H1 (cell line): ENCODE results near the gene IFNA17. TPM values are rescaled to one million over a fixed set of nuclear protein-coding genes. Genes with fewer than 3 reads are reported as not detected.
"Not testable (repeated sequence)": the region's sequence is repeated elsewhere in the genome, so short reads cannot be mapped to it uniquely, and the experiment has no call there.

Experiments
- CTCF ChIA-PET: fragments of 300-600 bp; sonication (Branson Sonifier 250); formaldehyde crosslinking; loops from one replicate; lab custom pipeline; 2021; ENCODE audit not compliant: partially characterized antibody; lab: Charles Lee
- POLR2A ChIA-PET: fragments of 300-600 bp; sonication (Branson Sonifier 250); formaldehyde crosslinking; loops from one replicate; lab custom pipeline; 2021; ENCODE audit warnings: inconsistent platforms; ENCODE audit not compliant: partially characterized antibody; lab: Charles Lee
- DNase-seq, 2 experiments: peaks; one replicate each; pipeline versions ENCODE4 v3.0.0 to v3.0.0-alpha.2; 2010 to 2022; ENCODE audit warnings: low spot score in 2 of 2, low read depth in 1 of 2, mixed read lengths in 1 of 2
- FAIRE-seq: peaks from 2 replicates; lab custom pipeline; 2011; peaks lifted over from hg19 to GRCh38; lab: Jason Lieb, UNC
- H2AFZ ChIP-seq: 2 replicates; pipeline ENCODE4 v1.8.1; 2012; ENCODE audit warnings: low read length, inconsistent platforms
- H2AK5ac ChIP-seq: 2 replicates; pipeline ENCODE4 v1.6.1; 2013; ENCODE audit warnings: low read depth, low read length
- H2BK120ac ChIP-seq: replicated peaks from 2 replicates; pipeline ENCODE3; 2013; ENCODE audit warnings: low read depth, low read length, inconsistent platforms
- H2BK12ac ChIP-seq: 2 replicates; pipeline ENCODE4 v1.6.1; 2013; ENCODE audit warnings: low read depth, low read length
- H2BK15ac ChIP-seq: 2 replicates; pipeline ENCODE4 v1.6.1; 2013; ENCODE audit warnings: low read length
- H2BK20ac ChIP-seq: 2 replicates; pipeline ENCODE4 v1.6.1; 2013; ENCODE audit warnings: low read length
- H2BK5ac ChIP-seq: 2 replicates; pipeline ENCODE4 v1.6.1; 2013; ENCODE audit warnings: low read depth, low read length
- H3K14ac ChIP-seq: 2 replicates; pipeline ENCODE4 v1.6.1; 2013; ENCODE audit warnings: inconsistent platforms; ENCODE audit not compliant: insufficient read length
- H3K18ac ChIP-seq: 2 replicates; pipeline ENCODE4 v1.6.1; 2013; ENCODE audit warnings: low read length; ENCODE audit errors: extremely low read depth
- H3K23ac ChIP-seq: 2 replicates; pipeline ENCODE4 v1.6.1; 2013; ENCODE audit warnings: inconsistent platforms; ENCODE audit not compliant: insufficient read length
- H3K23me2 ChIP-seq: 2 replicates; pipeline ENCODE4 v1.6.1; 2013; ENCODE audit warnings: low read depth, low read length
- H3K27ac ChIP-seq: 2 replicates; pipeline ENCODE4 v1.6.1; 2011; ENCODE audit warnings: low read depth, low read length, inconsistent platforms
- H3K27me3 ChIP-seq, 4 experiments: replicated peaks in 1 of 4; 1 replicate in 1 of 4; 2 replicates in 3 of 4; pipeline versions ENCODE4 v1.6.1 to v1.8.1; 2011 to 2013; ENCODE audit warnings: low read length in 3 of 4, mild to moderate bottlenecking in 3 of 4, inconsistent platforms in 2 of 4, mixed read lengths in 2 of 4, moderate library complexity in 1 of 4; ENCODE audit not compliant: control insufficient read depth in 3 of 4, insufficient read depth in 3 of 4; ENCODE audit errors: extremely low read depth in 1 of 4
- H3K36me3 ChIP-seq, 4 experiments: 2 replicates each; pipeline versions ENCODE4 v1.6.1 to v1.8.1; 2011 to 2013; ENCODE audit warnings: mild to moderate bottlenecking in 4 of 4, low read length in 3 of 4, moderate library complexity in 2 of 4, control low read depth in 1 of 4, inconsistent platforms in 1 of 4; ENCODE audit not compliant: insufficient read depth in 4 of 4, control insufficient read depth in 2 of 4
- H3K4ac ChIP-seq: replicated peaks from 2 replicates; pipeline ENCODE3; 2013; ENCODE audit warnings: low read length, low read depth, mixed read lengths, inconsistent platforms; ENCODE audit not compliant: insufficient read length
- H3K4me1 ChIP-seq, 4 experiments: replicated peaks in 1 of 4; 1 replicate in 1 of 4; 2 replicates in 3 of 4; pipeline versions ENCODE4 v1.6.1 to v1.8.1; 2011 to 2013; ENCODE audit warnings: low read length in 3 of 4, inconsistent platforms in 2 of 4, mixed read lengths in 1 of 4; ENCODE audit not compliant: insufficient read depth in 4 of 4, control insufficient read depth in 3 of 4
- H3K4me2 ChIP-seq, 2 experiments: 2 replicates each; pipeline versions ENCODE4 v1.6.1 to v1.8.1; 2011 to 2013; ENCODE audit warnings: low read depth in 2 of 2, low read length in 2 of 2, control low read depth in 1 of 2, inconsistent platforms in 1 of 2, mild to moderate bottlenecking in 1 of 2; ENCODE audit not compliant: insufficient read depth in 1 of 2
- H3K4me3 ChIP-seq, 4 experiments: fragments of 200-600, 300-600 bp in 1 of 4; sonication (generic), shearing (Covaris generic), sonication (Bioruptor Twin) in 1 of 4; 2 replicates each; pipeline versions ENCODE4 v1.5.1 to v1.8.1; 2011 to 2016; ENCODE audit warnings: low read length in 4 of 4, low read depth in 3 of 4, control low read depth in 2 of 4, inconsistent platforms in 2 of 4, mild to moderate bottlenecking in 2 of 4, mixed read lengths in 1 of 4, moderate library complexity in 1 of 4; ENCODE audit not compliant: insufficient read depth in 2 of 4; ENCODE audit errors: extremely low read depth in 1 of 4
- H3K56ac ChIP-seq: replicated peaks from 2 replicates; pipeline ENCODE3; 2013; ENCODE audit warnings: low read depth, mild to moderate bottlenecking, mixed read lengths, low read length, inconsistent platforms; ENCODE audit not compliant: insufficient read length
- H3K79me1 ChIP-seq: 2 replicates; pipeline ENCODE4 v1.6.1; 2013; ENCODE audit warnings: low read depth, low read length, control low read depth
- H3K79me2 ChIP-seq, 2 experiments: 2 replicates each; pipeline versions ENCODE4 v1.6.1 to v1.8.1; 2012 to 2013; ENCODE audit warnings: low read length in 2 of 2, mild to moderate bottlenecking in 2 of 2, inconsistent platforms in 1 of 2; ENCODE audit not compliant: insufficient read depth in 2 of 2, control insufficient read depth in 1 of 2
- H3K9ac ChIP-seq, 4 experiments: replicated peaks in 1 of 4; 1 replicate in 1 of 4; 2 replicates in 3 of 4; pipeline versions ENCODE4 v1.6.1 to v1.8.1; 2011 to 2013; ENCODE audit warnings: low read depth in 3 of 4, low read length in 3 of 4, control low read depth in 2 of 4, mild to moderate bottlenecking in 2 of 4, moderate library complexity in 2 of 4, inconsistent platforms in 1 of 4; ENCODE audit errors: extremely low read depth in 1 of 4
- H3K9me3 ChIP-seq, 2 experiments: 2 replicates each; pipeline versions ENCODE4 v1.6.1 to v1.8.1; 2012 to 2013; ENCODE audit warnings: mild to moderate bottlenecking in 2 of 2, moderate library complexity in 2 of 2, control low read depth in 1 of 2, inconsistent platforms in 1 of 2, low read depth in 1 of 2, low read length in 1 of 2, mixed read lengths in 1 of 2; ENCODE audit not compliant: insufficient read depth in 2 of 2
- H4K20me1 ChIP-seq, 2 experiments: replicated peaks in 1 of 2; 2 replicates each; pipeline versions ENCODE3 to v1.8.1; 2011 to 2013; ENCODE audit warnings: inconsistent platforms in 2 of 2, low read length in 2 of 2, mild to moderate bottlenecking in 1 of 2; ENCODE audit not compliant: insufficient read depth in 2 of 2, control insufficient read depth in 1 of 2
- H4K5ac ChIP-seq: 2 replicates; pipeline ENCODE4 v1.6.1; 2013; ENCODE audit warnings: low read length, low read depth, mixed read lengths, inconsistent platforms; ENCODE audit not compliant: insufficient read length
- H4K8ac ChIP-seq: 2 replicates; pipeline ENCODE4 v1.8.0; 2013; ENCODE audit warnings: mild to moderate bottlenecking, moderate library complexity, low read length, inconsistent platforms; ENCODE audit not compliant: insufficient read depth; ENCODE audit errors: extremely low read depth
- H4K91ac ChIP-seq: replicated peaks from 2 replicates; pipeline ENCODE3; 2013; ENCODE audit warnings: low read length, mixed read lengths, inconsistent platforms; ENCODE audit not compliant: insufficient read length
- WGBS, 2 experiments: shearing (Covaris generic) in 1 of 2; methylation state at CpG; one replicate each; pipeline versions ENCODE4 v1.1.6 to v1.1.7; 2013 to 2015; ENCODE audit warnings: low lambda C conversion rate in 2 of 2, mixed read lengths in 2 of 2, inconsistent platforms in 1 of 2, low coverage in 1 of 2, missing lambda C conversion rate in 1 of 2; ENCODE audit not compliant: insufficient replicate concordance in 2 of 2, insufficient coverage in 1 of 2, insufficient read length in 1 of 2; ENCODE audit errors: extremely low coverage in 1 of 2, missing lambda C conversion rate in 1 of 2; 5-methylcytosine and 5-hydroxymethylcytosine counted together
- polyA plus RNA-seq, 7 experiments: library from polyadenylated mRNA; depleted of rRNA in 3 of 7; stranded (reverse) in 5 of 7; unstranded in 2 of 7; fragments of >200 nt in 5 of 7; fragments of 200-250 nt in 2 of 7; gene quantifications; 1 replicate in 5 of 7; 2 replicates in 1 of 7; 4 replicates in 1 of 7; pipeline versions ENCODE4 v1.2.1 to v1.2.3, GENCODE V29; 2011 to 2013; ENCODE audit warnings: missing spikeins in 2 of 7, mixed read lengths in 2 of 7
- total RNA-seq: library from RNA; stranded (reverse); fragmentation: NEBNext Ultra II Directional; extraction: Animal tissue kit (Norgen Biotek cat#: 25700); gene quantifications from 2 replicates; pipeline ENCODE4 v1.2.1, GENCODE V29; 2021

The IFNA17 gene
- total and polyA plus RNA-seq, 2 of the 8 experiments (the other 6 are each of a cell fraction or from before 2014, with no cell fraction given), result not detected

GRCh38 chr9:21212160-21212559, 15.9 kb downstream of the IFNA17 start:
- POLR2A ChIA-PET, H2AK5ac ChIP-seq, H3K4ac ChIP-seq, H3K9ac ChIP-seq, H3K27me3 ChIP-seq, H2AFZ ChIP-seq, H3K4me2 ChIP-seq, H3K23ac ChIP-seq, DNase-seq, H2BK12ac ChIP-seq, H3K9me3 ChIP-seq, H3K27ac ChIP-seq, H3K56ac ChIP-seq, H3K79me2 ChIP-seq, H4K20me1 ChIP-seq, H2BK20ac ChIP-seq, H3K4me3 ChIP-seq, FAIRE-seq, H3K23me2 ChIP-seq, H3K14ac ChIP-seq, H3K18ac ChIP-seq, H4K8ac ChIP-seq, H2BK5ac ChIP-seq, H3K79me1 ChIP-seq, H2BK15ac ChIP-seq, H2BK120ac ChIP-seq, H3K36me3 ChIP-seq, H4K91ac ChIP-seq, H4K5ac ChIP-seq, H3K4me1 ChIP-seq: not testable (repeated sequence)
- CTCF ChIA-PET, result interaction anchor here (1.1 to 3.5 kb wide), 9 partner anchors 15 to 576 kb away, joined by 3 to 19 read pairs (median 4); partner anchors contain the start of gene IFNA4
- 45% methylated on average over 2 of the region's 2 CpGs; no CpG with 5 or more reads in 1 of the 2 experiments for WGBS, 2 experiments

DNA sequence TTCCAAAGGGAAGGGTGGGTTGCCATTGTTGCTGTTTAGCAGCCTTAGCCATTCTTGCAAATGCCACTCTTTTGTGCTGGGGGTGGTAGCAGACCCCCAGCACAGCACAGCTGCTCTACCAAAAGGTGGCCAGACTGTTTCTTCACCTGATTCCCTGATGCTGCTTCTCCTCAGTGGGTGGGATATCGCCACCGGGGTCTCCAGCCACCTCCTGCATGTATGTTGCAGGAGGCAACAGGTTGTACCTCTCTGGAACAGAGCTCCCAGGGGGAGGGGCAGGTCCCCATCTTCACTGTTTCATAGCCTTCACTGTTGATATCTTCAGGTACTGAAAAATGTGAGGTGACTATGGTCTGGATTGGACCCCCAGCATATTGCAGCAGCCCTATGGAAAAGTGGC, 17.2 kb downstream of the IFNA17 start:
- H3K4me1 ChIP-seq, H2BK15ac ChIP-seq, H4K8ac ChIP-seq, H4K91ac ChIP-seq, DNase-seq, H2AFZ ChIP-seq, H3K9ac ChIP-seq, H2BK5ac ChIP-seq, H3K79me2 ChIP-seq, H3K18ac ChIP-seq, H4K20me1 ChIP-seq, H3K23ac ChIP-seq, H3K4me3 ChIP-seq, H3K23me2 ChIP-seq, H3K79me1 ChIP-seq, H3K27me3 ChIP-seq, H3K4ac ChIP-seq, H2BK20ac ChIP-seq, H4K5ac ChIP-seq, H3K27ac ChIP-seq, H2BK12ac ChIP-seq, H2AK5ac ChIP-seq, H2BK120ac ChIP-seq, H3K9me3 ChIP-seq, FAIRE-seq, H3K14ac ChIP-seq, H3K4me2 ChIP-seq, H3K56ac ChIP-seq, H3K36me3 ChIP-seq: not testable (repeated sequence)
- WGBS, 2 experiments, result 89% methylated on average over 2 of the region's 2 CpGs; no CpG with 5 or more reads in 1 of the 2 experiments
- ChIA-PET CTCF (interaction anchor here (1.1 to 3.5 kb wide), 3 partner anchors 14 to 580 kb away, joined by 3 to 19 read pairs (median 3); no protein-coding TSS in a partner anchor), POLR2A (interaction anchor here (1.4 kb wide), 1 partner anchor 593 kb away, joined by 3 read pairs; no protein-coding TSS in a partner anchor)
